Motor neuron (in vitro differentiated cells): Measurements from ENCODE around the gene TLK2. TPM values are rescaled to one million over a fixed set of nuclear protein-coding genes. Genes with fewer than 3 reads are reported as not detected.
A peak's percentile ranks its signal among the peaks of the same experiment; 100 is the strongest.

Source experiments
- ATAC-seq, 8 experiments: fragments of 200-7000 bp; cut with Tn5 transposase; replicated peaks in 6 of 8; 2 replicates each; pipeline ENCODE4 v1.8.0; 2021; ENCODE audit warnings: mild to moderate bottlenecking in 8 of 8, moderate library complexity in 8 of 8
- H3K27ac ChIP-seq, 2 donors: fragments of 250-450 bp; sonication (Bioruptor Pico); 2 replicates each; pipeline ENCODE4 v1.9.0; 2021; ENCODE audit warnings: antibody characterized with exemption in 2 of 2, mild to moderate bottlenecking in 2 of 2, moderate library complexity in 1 of 2
- H3K4me1 ChIP-seq, 2 donors: fragments of 250-450 bp; sonication (Bioruptor Pico); replicated peaks in 1 of 2; 2 replicates each; pipeline ENCODE4 v1.6.1; 2021; ENCODE audit warnings: antibody characterized with exemption in 2 of 2, mild to moderate bottlenecking in 2 of 2, moderate library complexity in 1 of 2
- H3K4me3 ChIP-seq, 5 donors: fragments of 250-450 bp; sonication (Bioruptor Pico); 2 replicates each; pipeline ENCODE4 v1.9.0; 2021; ENCODE audit warnings: antibody characterized with exemption in 5 of 5, mild to moderate bottlenecking in 5 of 5, moderate library complexity in 4 of 5
- WGBS, 10 experiments: fragments of 450-650 bp; shearing (Covaris generic); methylation state at CpG; one replicate each; pipeline ENCODE4 v1.0.0; 2022; 5-methylcytosine and 5-hydroxymethylcytosine counted together
- in situ Hi-C, 9 experiments: fragments of 400-800 bp; cut with MboI; loops; one replicate each; pipeline ENCODE4 v1.15.0; 2021; ENCODE audit warnings: low sequenced_read_pairs in 9 of 9, low pct_unique_long_range_greater_than_20kb in 2 of 9; ENCODE audit not compliant: unreplicated experiment in 9 of 9
- total RNA-seq, 8 experiments: library from RNA; unstranded; fragments of 300-600 nt; gene quantifications; 2 replicates each; pipeline versions ENCODE4 v1.2.3 to v1.2.4, GENCODE V29; 2022

The TLK2 gene
- total RNA-seq, 8 experiments from 2014 or later, result 25.2 to 54.5 (median 49.5) TPM

DNA sequence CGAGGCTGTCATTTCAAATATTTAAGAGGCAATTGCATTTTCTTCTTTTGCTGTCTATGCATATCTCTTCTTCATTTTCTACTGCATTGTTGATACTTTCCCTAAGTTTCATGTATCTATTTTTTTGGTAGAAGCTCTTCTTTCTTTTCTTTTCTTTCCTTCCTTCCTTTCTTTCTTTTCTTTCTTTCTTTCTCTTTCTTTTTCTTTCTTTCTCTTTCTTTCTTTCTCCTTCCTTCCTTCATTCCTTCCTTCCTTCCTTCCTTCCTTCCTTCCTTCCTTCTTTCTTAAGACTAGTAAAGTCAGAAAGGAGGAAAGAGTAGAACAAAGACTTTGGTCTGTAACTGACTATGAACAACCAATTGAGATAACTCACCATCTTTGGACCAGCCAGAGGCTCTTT is 182.7 kb downstream of the TLK2 start:
- ATAC-seq, result no peak
- Histone ChIP-seq H3K4me1 (peaks cover 3 to 11% of the 10 kb centered on the region in 2 donors), H3K27ac (no peak overlapping the region), H3K4me3 (no peak overlapping the region)
- 75 to 100% (median 98%) methylated on average over 1 of the region's 1 CpG for WGBS, 10 experiments
- in situ Hi-C loops, result no loop called here

DNA sequence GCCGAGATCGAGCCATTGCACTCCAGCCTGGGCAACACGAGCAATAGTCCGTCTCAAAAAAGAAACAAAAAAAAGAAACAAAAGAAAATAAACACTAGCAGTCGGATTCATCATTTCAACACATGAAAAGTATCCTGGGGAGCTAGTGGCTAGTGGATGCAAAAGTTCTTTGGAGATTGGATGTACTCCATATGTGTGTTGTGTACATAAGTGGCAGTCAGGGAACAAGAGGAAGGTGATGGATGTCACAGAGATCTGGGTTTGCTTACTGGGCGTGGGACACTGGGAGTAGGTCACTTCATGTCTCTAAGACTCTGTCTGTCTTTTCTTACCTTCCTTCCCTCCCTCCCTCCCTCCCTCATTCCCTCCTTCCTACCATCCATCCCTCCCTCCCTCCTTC is 184.2 kb downstream of the TLK2 start:
- peak in 2 of 8 experiments; percentile 21 to 81 for ATAC-seq
- Histone ChIP-seq H3K4me1 (peaks cover under 1 to 3% of the 10 kb centered on the region in 2 donors), H3K27ac (peak overlapping the region in 1 of 2 donors; percentile 34), H3K4me3 (no peak overlapping the region)
- 33 to 100% (median 79%) methylated on average over 1 to 5 of the region's 6 CpGs; no CpG with 5 or more reads in 2 of the 10 experiments for WGBS, 10 experiments
- in situ Hi-C loops, result no loop called here

Other genes with a start within 250 kb of the TLK2 start
- not detected for gene EFCAB3, start 98.3 kb upstream of the TLK2 start, total RNA-seq
- gene METTL2A, start 54.9 kb upstream of the TLK2 start, total RNA-seq, result 10 to 100 TPM; 21.9 to 42.3 (median 25.4) TPM
- gene MRC2, start 148.8 kb downstream of the TLK2 start, total RNA-seq, result 100 to 1,000 TPM in 1 of 8 experiments, 10 to 100 TPM in 6, 1 to 10 TPM in 1; 6.9 to 207 (median 33.6) TPM